Adipocyte (in vitro differentiated cells): ENCODE results near the gene DRG2.

ENCODE experiments used
- DNase-seq: peaks from one replicate; pipeline ENCODE4 v3.0.0-alpha.2; 2015; ENCODE audit warnings: low read depth
- H3K27me3 ChIP-seq: replicated peaks from 2 replicates; pipeline ENCODE4 v1.7.0; 2013; ENCODE audit warnings: mild to moderate bottlenecking, low read length, moderate library complexity; ENCODE audit not compliant: control insufficient read depth, insufficient read depth
- H3K36me3 ChIP-seq: 2 replicates; pipeline ENCODE4 v1.7.0; 2013; ENCODE audit warnings: low read length, mild to moderate bottlenecking, moderate library complexity; ENCODE audit not compliant: control insufficient read depth, insufficient read depth, severe bottlenecking
- H3K4me1 ChIP-seq: 2 replicates; pipeline ENCODE4 v1.7.0; 2013; ENCODE audit warnings: mild to moderate bottlenecking, low read length, moderate library complexity; ENCODE audit not compliant: control insufficient read depth, insufficient read depth
- H3K4me3 ChIP-seq: 2 replicates; pipeline ENCODE4 v1.7.0; 2013; ENCODE audit warnings: mild to moderate bottlenecking, low read length, moderate library complexity
- H3K9ac ChIP-seq: 2 replicates; pipeline ENCODE4 v1.7.0; 2013; ENCODE audit warnings: mild to moderate bottlenecking, low read length, moderate library complexity
- H3K9me3 ChIP-seq: 2 replicates; pipeline ENCODE4 v1.7.0; 2013; ENCODE audit warnings: mild to moderate bottlenecking, low read length, moderate library complexity; ENCODE audit not compliant: control insufficient read depth

Gene DRG2

GRCh38 chr17:18119166-18119745 is 31.5 kb downstream of the DRG2 start:
- no peak for DNase-seq
- Histone ChIP-seq H3K27me3 (peaks cover 7% of the 10 kb centered on the region), H3K9me3 (no peaks in the 10 kb centered on the region), H3K4me1 (no peaks in the 10 kb centered on the region), H3K4me3 (no peak overlapping the region), H3K36me3 (no peaks in the 10 kb centered on the region), H3K9ac (no peak overlapping the region)

- DNase-seq: no peak
- Histone ChIP-seq H3K36me3 (no peaks in the 10 kb centered on the region), H3K9ac (no peak overlapping the region), H3K4me3 (no peak overlapping the region), H3K4me1 (no peaks in the 10 kb centered on the region), H3K27me3 (peaks cover 12% of the 10 kb centered on the region), H3K9me3 (no peaks in the 10 kb centered on the region)
These were observed 32.2 kb downstream of the DRG2 start for GRCh38 chr17:18119938-18120337.

- H3K27me3 ChIP-seq: peaks cover 12% of the 10 kb centered on the region
- H3K4me3 ChIP-seq: no peak overlapping the region
- H3K9ac ChIP-seq: no peak overlapping the region
- H3K9me3 ChIP-seq: no peaks in the 10 kb centered on the region
- no peaks in the 10 kb centered on the region for H3K36me3 ChIP-seq
- H3K4me1 ChIP-seq: no peaks in the 10 kb centered on the region
- no peak for DNase-seq
These were observed 32.8 kb downstream of the DRG2 start for GRCh38 chr17:18120461-18121017.

- H3K4me3 ChIP-seq: no peak overlapping the region
- no peak for DNase-seq
- no peaks in the 10 kb centered on the region for H3K4me1 ChIP-seq
- H3K9ac ChIP-seq: no peak overlapping the region
- H3K9me3 ChIP-seq: no peaks in the 10 kb centered on the region
- H3K27me3 ChIP-seq: peaks cover 16% of the 10 kb centered on the region
- H3K36me3 ChIP-seq: no peaks in the 10 kb centered on the region
These were observed 33.6 kb downstream of the DRG2 start for GRCh38 chr17:18121144-18121910.

- Histone ChIP-seq H3K9me3 (no peaks in the 10 kb centered on the region), H3K9ac (no peak overlapping the region), H3K4me1 (no peaks in the 10 kb centered on the region), H3K27me3 (peaks cover 16% of the 10 kb centered on the region), H3K36me3 (no peaks in the 10 kb centered on the region), H3K4me3 (no peak overlapping the region)
- DNase-seq: no peak
These were observed 35.4 kb downstream of the DRG2 start for GRCh38 chr17:18122990-18123753.

- no peaks in the 10 kb centered on the region for H3K36me3 ChIP-seq
- no peak overlapping the region for H3K9ac ChIP-seq
- H3K9me3 ChIP-seq: no peaks in the 10 kb centered on the region
- H3K4me1 ChIP-seq: no peaks in the 10 kb centered on the region
- no peak overlapping the region for H3K4me3 ChIP-seq
- H3K27me3 ChIP-seq: peaks cover 16% of the 10 kb centered on the region
- no peak for DNase-seq
These were observed 36.8 kb downstream of the DRG2 start for GRCh38 chr17:18124345-18125126.

GRCh38 chr17:18129041-18129502 is 41.3 kb downstream of the DRG2 start:
- Histone ChIP-seq H3K36me3 (no peaks in the 10 kb centered on the region), H3K4me1 (no peaks in the 10 kb centered on the region), H3K27me3 (peaks cover 30% of the 10 kb centered on the region), H3K9ac (no peak overlapping the region), H3K9me3 (no peaks in the 10 kb centered on the region), H3K4me3 (no peak overlapping the region)
- no peak for DNase-seq

GRCh38 chr17:18132711-18133110 is 45.0 kb downstream of the DRG2 start:
- H3K27me3 ChIP-seq: peaks cover 29% of the 10 kb centered on the region
- no peaks in the 10 kb centered on the region for H3K9me3 ChIP-seq

GRCh38 chr17:18136357-18136756 is 48.6 kb downstream of the DRG2 start:
- Histone ChIP-seq H3K27me3 (peaks cover 25% of the 10 kb centered on the region), H3K4me3 (no peak overlapping the region), H3K9me3 (no peaks in the 10 kb centered on the region)

More at GRCh38 chr17:18132711-18133110, 45.0 kb downstream of the DRG2 start:
- Histone ChIP-seq H3K9ac (no peak overlapping the region), H3K4me1 (no peaks in the 10 kb centered on the region), H3K36me3 (no peaks in the 10 kb centered on the region), H3K4me3 (no peak overlapping the region)
- no peak for DNase-seq

GRCh38 chr17:18138065-18138749 is 50.5 kb downstream of the DRG2 start:
- Histone ChIP-seq H3K36me3 (no peaks in the 10 kb centered on the region), H3K9me3 (no peaks in the 10 kb centered on the region), H3K27me3 (peaks cover 12% of the 10 kb centered on the region), H3K4me3 (no peak overlapping the region), H3K4me1 (no peaks in the 10 kb centered on the region), H3K9ac (no peak overlapping the region)
- no peak for DNase-seq

More at GRCh38 chr17:18136357-18136756, 48.6 kb downstream of the DRG2 start:
- no peak for DNase-seq
- H3K36me3 ChIP-seq: no peaks in the 10 kb centered on the region
- H3K9ac ChIP-seq: no peak overlapping the region
- no peaks in the 10 kb centered on the region for H3K4me1 ChIP-seq
